ENCODE measurements around the gene CPPED1. TPM values are rescaled to one million over a fixed set of nuclear protein-coding genes. Genes with fewer than 3 reads are reported as not detected.

CPPED1 gene
- total RNA-seq, 1 donor from 2014 or later, result 20.1 TPM

DNA sequence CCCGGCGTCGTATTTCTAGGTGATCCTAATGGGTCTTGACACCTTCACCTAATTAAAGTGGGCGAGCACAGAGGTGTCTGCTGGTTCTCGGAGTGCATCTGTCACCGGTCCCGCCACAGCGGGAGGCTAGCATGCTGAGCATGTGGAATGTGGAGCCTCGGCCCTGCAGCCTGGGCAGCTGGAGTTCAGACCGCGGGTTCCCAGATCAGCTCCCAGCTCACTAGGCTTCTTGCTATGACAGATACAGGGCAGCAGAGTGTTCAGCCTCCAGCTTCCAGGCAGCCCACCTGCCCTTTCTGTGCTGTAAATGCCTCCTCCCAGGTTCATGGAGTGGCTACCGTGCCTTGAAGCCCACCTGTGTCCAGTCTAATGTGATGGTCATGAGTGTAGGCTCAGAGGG is 166.7 kb downstream of the CPPED1 start:
- H3K36me3 ChIP-seq, result no peaks in the 10 kb centered on the region
- H3K27ac ChIP-seq, result no peak overlapping the region
- H3K4me1 ChIP-seq, result no peaks in the 10 kb centered on the region
- no peak overlapping the region for H3K4me3 ChIP-seq
- TF ChIP-seq, protein P1, sequence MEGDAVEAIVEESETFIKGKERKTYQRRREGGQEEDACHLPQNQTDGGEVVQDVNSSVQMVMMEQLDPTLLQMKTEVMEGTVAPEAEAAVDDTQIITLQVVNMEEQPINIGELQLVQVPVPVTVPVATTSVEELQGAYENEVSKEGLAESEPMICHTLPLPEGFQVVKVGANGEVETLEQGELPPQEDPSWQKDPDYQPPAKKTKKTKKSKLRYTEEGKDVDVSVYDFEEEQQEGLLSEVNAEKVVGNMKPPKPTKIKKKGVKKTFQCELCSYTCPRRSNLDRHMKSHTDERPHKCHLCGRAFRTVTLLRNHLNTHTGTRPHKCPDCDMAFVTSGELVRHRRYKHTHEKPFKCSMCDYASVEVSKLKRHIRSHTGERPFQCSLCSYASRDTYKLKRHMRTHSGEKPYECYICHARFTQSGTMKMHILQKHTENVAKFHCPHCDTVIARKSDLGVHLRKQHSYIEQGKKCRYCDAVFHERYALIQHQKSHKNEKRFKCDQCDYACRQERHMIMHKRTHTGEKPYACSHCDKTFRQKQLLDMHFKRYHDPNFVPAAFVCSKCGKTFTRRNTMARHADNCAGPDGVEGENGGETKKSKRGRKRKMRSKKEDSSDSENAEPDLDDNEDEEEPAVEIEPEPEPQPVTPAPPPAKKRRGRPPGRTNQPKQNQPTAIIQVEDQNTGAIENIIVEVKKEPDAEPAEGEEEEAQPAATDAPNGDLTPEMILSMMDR (IDR thresholded peaks at IDR 0.05), result no peak
- no peaks in the 10 kb centered on the region for H3K9me3 ChIP-seq
- no peak for ATAC-seq
- no peak for DNase-seq
- intact Hi-C loops (cut with DNase I), result no loop called here
- no peaks in the 10 kb centered on the region for H3K27me3 ChIP-seq

DNA sequence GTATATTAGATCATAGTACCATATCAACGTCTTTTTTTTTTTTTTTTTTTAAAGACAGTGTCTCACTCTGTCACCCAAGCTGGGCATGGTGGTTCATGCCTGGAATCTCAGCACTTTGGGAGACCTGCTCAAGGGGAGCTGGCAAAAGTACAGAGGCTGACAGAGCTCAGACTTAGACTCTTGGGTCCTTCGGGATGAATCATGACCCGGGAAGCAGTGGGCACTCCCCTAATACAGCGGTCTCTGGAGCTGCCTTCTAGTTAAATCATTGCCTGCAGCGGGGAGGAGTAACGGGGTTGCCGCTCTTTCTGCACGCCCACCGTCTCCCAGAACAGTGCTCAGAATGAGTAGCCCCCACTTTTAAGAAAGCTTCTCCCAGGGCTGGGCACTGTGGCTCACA is 174.4 kb downstream of the CPPED1 start:
- H3K4me1 ChIP-seq, result no peaks in the 10 kb centered on the region
- no peak for DNase-seq
- H3K27me3 ChIP-seq, result no peaks in the 10 kb centered on the region
- H3K27ac ChIP-seq, result no peak overlapping the region
- no peaks in the 10 kb centered on the region for H3K9me3 ChIP-seq
- TF ChIP-seq, protein P1 (IDR thresholded peaks at IDR 0.05), result no peak
- intact Hi-C loops (cut with DNase I), result no loop called here
- no peaks in the 10 kb centered on the region for H3K36me3 ChIP-seq
- no peak overlapping the region for H3K4me3 ChIP-seq
- ATAC-seq, result no peak

DNA sequence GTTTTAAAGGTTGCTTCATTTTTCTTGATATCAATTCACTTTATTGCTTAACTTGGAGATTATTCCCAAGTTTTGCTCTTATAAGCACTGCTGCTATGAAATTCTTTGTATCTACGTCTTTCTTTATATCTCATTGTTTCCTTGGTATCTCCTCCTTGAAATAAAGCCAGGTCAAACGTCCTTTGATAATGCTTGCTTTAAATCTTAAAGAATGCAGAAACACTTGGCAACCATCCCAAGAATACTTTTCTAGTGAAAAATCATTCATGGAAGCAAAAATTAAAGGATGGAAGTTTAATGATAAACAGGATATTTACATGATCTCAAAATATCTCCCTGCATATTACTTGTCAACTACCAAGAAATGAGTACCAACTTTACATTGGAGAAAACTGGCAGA is 175.2 kb downstream of the CPPED1 start:
- H3K4me1 ChIP-seq, result no peaks in the 10 kb centered on the region
- no peak overlapping the region for H3K4me3 ChIP-seq
- TF ChIP-seq, protein P1 (IDR thresholded peaks at IDR 0.05), result no peak

DNA sequence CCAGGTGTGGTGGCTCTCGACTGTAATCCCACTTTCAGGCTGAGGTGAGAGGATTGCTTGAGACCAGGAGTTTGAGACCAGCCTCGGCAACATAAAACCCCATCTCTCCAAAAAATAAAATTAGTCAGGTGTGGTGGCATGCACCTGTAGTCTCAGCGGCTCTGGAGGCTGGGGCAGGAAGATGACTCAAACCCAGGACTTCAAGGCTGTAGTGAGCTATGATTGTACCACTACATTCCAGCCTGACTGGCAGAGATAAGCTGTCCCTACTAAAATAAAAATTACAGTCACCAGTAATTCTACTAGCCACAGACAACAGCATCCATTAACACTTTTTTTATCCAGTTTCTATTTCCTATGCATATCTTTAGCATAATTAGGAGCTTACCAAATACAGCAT is 176.3 kb downstream of the CPPED1 start:
- intact Hi-C loops (cut with DNase I), result no loop called here
- H3K4me1 ChIP-seq, result no peaks in the 10 kb centered on the region

More for the DNA sequence above, 175.2 kb downstream of the CPPED1 start:
- Histone ChIP-seq H3K27ac (no peak overlapping the region), H3K9me3 (no peaks in the 10 kb centered on the region), H3K27me3 (no peaks in the 10 kb centered on the region), H3K36me3 (no peaks in the 10 kb centered on the region)
- intact Hi-C loops (cut with DNase I), result no loop called here
- DNase-seq (no peak), ATAC-seq (no peak)

DNA sequence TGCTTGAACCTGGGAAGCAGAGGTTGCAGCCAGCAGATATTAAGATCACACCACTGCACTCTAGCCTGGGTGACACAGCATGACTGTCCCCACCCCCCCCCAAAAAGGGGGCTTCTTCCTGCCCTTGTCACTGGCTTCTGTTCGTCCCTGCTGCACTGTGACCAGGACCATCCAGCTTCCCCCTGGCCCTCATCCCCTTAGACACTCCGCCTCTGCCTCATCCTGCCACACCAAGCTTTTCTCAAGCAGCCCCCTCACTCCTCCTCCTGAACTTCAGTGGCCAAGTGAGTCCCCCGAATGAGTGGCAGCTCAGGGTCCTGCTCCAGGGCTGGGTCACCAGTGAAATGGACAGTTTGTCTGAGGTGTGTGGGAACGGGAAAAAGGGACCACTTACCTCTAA is 177.3 kb downstream of the CPPED1 start:
- Histone ChIP-seq H3K27ac (no peak overlapping the region), H3K4me3 (no peak overlapping the region), H3K9me3 (no peaks in the 10 kb centered on the region), H3K36me3 (no peaks in the 10 kb centered on the region), H3K27me3 (no peaks in the 10 kb centered on the region), H3K4me1 (no peaks in the 10 kb centered on the region)
- TF ChIP-seq, protein P1 (IDR thresholded peaks at IDR 0.05), result no peak
- DNase-seq (no peak), ATAC-seq (no peak)
- intact Hi-C loops (cut with DNase I), result no loop called here

More for the DNA sequence above, 176.3 kb downstream of the CPPED1 start:
- Histone ChIP-seq H3K4me3 (no peak overlapping the region), H3K27ac (no peak overlapping the region), H3K9me3 (no peaks in the 10 kb centered on the region), H3K36me3 (no peaks in the 10 kb centered on the region), H3K27me3 (no peaks in the 10 kb centered on the region)
- no peak for ATAC-seq
- no peak for DNase-seq
- TF ChIP-seq, protein P1 (IDR thresholded peaks at IDR 0.05), result no peak

DNA sequence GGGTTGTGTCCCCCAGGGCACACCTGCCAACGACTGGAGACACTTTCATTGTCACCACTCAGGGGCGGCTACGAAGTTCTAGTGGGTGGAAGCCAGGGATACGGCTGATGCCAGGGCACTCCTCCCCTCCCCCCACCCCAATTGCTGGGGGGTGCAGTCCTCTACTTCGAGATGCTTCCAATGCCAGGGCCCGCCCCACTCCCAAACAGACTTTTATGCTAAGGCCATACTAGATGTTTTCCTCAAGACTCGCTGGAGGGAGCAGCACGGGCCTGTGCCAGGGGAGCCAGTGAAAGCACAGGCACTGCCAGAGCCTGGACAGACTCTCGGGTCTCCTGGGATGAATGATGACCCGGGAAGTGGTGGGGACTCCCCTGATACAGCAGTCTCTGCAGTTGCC is 178.0 kb downstream of the CPPED1 start:
- ATAC-seq (no peak), DNase-seq (no peak)
- H3K9me3 ChIP-seq, result no peaks in the 10 kb centered on the region
- intact Hi-C loops (cut with DNase I), result no loop called here
- TF ChIP-seq, protein P1 (IDR thresholded peaks at IDR 0.05), result no peak
- H3K4me1 ChIP-seq, result no peaks in the 10 kb centered on the region
- no peak overlapping the region for H3K4me3 ChIP-seq
- no peak overlapping the region for H3K27ac ChIP-seq
- no peaks in the 10 kb centered on the region for H3K27me3 ChIP-seq
- no peaks in the 10 kb centered on the region for H3K36me3 ChIP-seq
